Measurements from ENCODE around the gene USH2A.

- no peak for TF ChIP-seq CTCF (IDR thresholded peaks at IDR 0.05)
- no peak for TF ChIP-seq POLR2A (IDR thresholded peaks at IDR 0.05)
- TF ChIP-seq POLR2AphosphoS5 (IDR thresholded peaks at IDR 0.05) = no peak
These were observed 43.8 kb downstream of the USH2A start for GRCh38 chr1:216379441-216379840.

Data from breast epithelium (tissue), 3 donors.